Measurements from ENCODE around the gene TDRD7. TPM values are rescaled to one million over a fixed set of nuclear protein-coding genes. Genes with fewer than 3 reads are reported as not detected.
A peak's percentile ranks its signal among the peaks of the same experiment; 100 is the strongest.

Gene TDRD7
- total and polyA plus RNA-seq, 2 of the 13 experiments (the other 11 are each of a cell fraction or from before 2014, with no cell fraction given) = 9.8 to 15.5 TPM

- TF ChIP-seq PAXIP1 (CRISPR knock-in tag; conservative IDR thresholded peaks at IDR 0.05) (no peak), FOXA3 (CRISPR knock-in tag; IDR thresholded peaks at IDR 0.05) (peak; percentile 34), MAX (IDR thresholded peaks at IDR 0.05) (no peak; the same call in 1 of the 2 replicates), ZMYM2 (CRISPR knock-in tag; IDR thresholded peaks at IDR 0.05) (no peak), ZNF780A (CRISPR knock-in tag; IDR thresholded peaks at IDR 0.05) (no peak), REST (IDR thresholded peaks at IDR 0.05; ENCODE audit: borderline replicate concordance in 1 of 2, low read depth in 1 of 2, low read length in 2 of 2) (no peak), MZF1 (CRISPR knock-in tag; IDR thresholded peaks at IDR 0.05; ENCODE audit: borderline replicate concordance) (no peak), ZNF678 (CRISPR knock-in tag; IDR thresholded peaks at IDR 0.05) (no peak), ZSCAN12 (CRISPR knock-in tag; IDR thresholded peaks at IDR 0.05) (no peak), TSC22D2 (CRISPR knock-in tag; IDR thresholded peaks at IDR 0.05; ENCODE audit: borderline replicate concordance) (no peak), DNMT3B (CRISPR knock-in tag; conservative IDR thresholded peaks at IDR 0.05) (no peak)
- TF ChIP-seq, protein P1, sequence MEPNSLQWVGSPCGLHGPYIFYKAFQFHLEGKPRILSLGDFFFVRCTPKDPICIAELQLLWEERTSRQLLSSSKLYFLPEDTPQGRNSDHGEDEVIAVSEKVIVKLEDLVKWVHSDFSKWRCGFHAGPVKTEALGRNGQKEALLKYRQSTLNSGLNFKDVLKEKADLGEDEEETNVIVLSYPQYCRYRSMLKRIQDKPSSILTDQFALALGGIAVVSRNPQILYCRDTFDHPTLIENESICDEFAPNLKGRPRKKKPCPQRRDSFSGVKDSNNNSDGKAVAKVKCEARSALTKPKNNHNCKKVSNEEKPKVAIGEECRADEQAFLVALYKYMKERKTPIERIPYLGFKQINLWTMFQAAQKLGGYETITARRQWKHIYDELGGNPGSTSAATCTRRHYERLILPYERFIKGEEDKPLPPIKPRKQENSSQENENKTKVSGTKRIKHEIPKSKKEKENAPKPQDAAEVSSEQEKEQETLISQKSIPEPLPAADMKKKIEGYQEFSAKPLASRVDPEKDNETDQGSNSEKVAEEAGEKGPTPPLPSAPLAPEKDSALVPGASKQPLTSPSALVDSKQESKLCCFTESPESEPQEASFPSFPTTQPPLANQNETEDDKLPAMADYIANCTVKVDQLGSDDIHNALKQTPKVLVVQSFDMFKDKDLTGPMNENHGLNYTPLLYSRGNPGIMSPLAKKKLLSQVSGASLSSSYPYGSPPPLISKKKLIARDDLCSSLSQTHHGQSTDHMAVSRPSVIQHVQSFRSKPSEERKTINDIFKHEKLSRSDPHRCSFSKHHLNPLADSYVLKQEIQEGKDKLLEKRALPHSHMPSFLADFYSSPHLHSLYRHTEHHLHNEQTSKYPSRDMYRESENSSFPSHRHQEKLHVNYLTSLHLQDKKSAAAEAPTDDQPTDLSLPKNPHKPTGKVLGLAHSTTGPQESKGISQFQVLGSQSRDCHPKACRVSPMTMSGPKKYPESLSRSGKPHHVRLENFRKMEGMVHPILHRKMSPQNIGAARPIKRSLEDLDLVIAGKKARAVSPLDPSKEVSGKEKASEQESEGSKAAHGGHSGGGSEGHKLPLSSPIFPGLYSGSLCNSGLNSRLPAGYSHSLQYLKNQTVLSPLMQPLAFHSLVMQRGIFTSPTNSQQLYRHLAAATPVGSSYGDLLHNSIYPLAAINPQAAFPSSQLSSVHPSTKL (CRISPR knock-in tag; IDR thresholded peaks at IDR 0.05) = peak; percentile 55
- TF ChIP-seq, protein P2, sequence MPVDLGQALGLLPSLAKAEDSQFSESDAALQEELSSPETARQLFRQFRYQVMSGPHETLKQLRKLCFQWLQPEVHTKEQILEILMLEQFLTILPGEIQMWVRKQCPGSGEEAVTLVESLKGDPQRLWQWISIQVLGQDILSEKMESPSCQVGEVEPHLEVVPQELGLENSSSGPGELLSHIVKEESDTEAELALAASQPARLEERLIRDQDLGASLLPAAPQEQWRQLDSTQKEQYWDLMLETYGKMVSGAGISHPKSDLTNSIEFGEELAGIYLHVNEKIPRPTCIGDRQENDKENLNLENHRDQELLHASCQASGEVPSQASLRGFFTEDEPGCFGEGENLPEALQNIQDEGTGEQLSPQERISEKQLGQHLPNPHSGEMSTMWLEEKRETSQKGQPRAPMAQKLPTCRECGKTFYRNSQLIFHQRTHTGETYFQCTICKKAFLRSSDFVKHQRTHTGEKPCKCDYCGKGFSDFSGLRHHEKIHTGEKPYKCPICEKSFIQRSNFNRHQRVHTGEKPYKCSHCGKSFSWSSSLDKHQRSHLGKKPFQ (CRISPR knock-in tag; IDR thresholded peaks at IDR 0.05; ENCODE audit: insufficient replicate concordance) = no peak
- TF ChIP-seq, protein P3, sequence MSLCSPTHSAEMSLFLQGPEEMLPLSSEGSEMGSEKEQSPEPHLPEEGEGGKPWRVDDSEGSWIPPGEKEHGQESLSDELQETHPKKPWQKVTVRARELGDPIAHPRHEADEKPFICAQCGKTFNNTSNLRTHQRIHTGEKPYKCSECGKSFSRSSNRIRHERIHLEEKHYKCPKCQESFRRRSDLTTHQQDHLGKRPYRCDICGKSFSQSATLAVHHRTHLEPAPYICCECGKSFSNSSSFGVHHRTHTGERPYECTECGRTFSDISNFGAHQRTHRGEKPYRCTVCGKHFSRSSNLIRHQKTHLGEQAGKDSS (CRISPR knock-in tag; IDR thresholded peaks at IDR 0.05; ENCODE audit: borderline replicate concordance, low read depth) = no peak
These were observed 12.7 kb upstream of the TDRD7 start (continued) for GRCh38 chr9:97398999-97399758.

Data from HepG2 (cell line).